ENCODE results near the gene GFOD2. TPM values are rescaled to one million over a fixed set of nuclear protein-coding genes. Genes with fewer than 3 reads are reported as not detected.

GFOD2 gene
- total and polyA plus RNA-seq, 4 donors = 7.4 to 27.3 (median 13.6) TPM

GRCh38 chr16:67729636-67730248, 10.6 kb upstream of the GFOD2 start:
- peak in 1 of 2 donors; percentile 64 for DNase-seq
- peaks cover 0 to 10% of the 10 kb centered on the region in 2 donors for H3K36me3 ChIP-seq (ENCODE audit: control insufficient read depth in 1 of 2, insufficient read depth in 2 of 2, low read length in 1 of 2)
- no peaks in the 10 kb centered on the region for H3K9me3 ChIP-seq (ENCODE audit: control insufficient read depth, low read length)
- no peak for ATAC-seq (ENCODE audit: low FRiP score)
- no peak overlapping the region for H3K27ac ChIP-seq (ENCODE audit: low read depth in 1 of 2, low read length in 2 of 2)
- H3K27me3 ChIP-seq (ENCODE audit: control insufficient read depth in 1 of 2, insufficient read depth in 2 of 2, low read length in 1 of 2) = no peaks in the 10 kb centered on the region
- no peak overlapping the region for H3K4me3 ChIP-seq (ENCODE audit: low read length in 2 of 2)
- intact Hi-C loops (cut with DNase I) = no loop called here
- WGBS, 2 donors = 94 to 96% methylated on average over 14 of the region's 14 CpGs
- H3K4me1 ChIP-seq (ENCODE audit: control insufficient read depth in 1 of 2, insufficient read depth in 2 of 2, low read length in 2 of 2) = no peaks in the 10 kb centered on the region

DNA sequence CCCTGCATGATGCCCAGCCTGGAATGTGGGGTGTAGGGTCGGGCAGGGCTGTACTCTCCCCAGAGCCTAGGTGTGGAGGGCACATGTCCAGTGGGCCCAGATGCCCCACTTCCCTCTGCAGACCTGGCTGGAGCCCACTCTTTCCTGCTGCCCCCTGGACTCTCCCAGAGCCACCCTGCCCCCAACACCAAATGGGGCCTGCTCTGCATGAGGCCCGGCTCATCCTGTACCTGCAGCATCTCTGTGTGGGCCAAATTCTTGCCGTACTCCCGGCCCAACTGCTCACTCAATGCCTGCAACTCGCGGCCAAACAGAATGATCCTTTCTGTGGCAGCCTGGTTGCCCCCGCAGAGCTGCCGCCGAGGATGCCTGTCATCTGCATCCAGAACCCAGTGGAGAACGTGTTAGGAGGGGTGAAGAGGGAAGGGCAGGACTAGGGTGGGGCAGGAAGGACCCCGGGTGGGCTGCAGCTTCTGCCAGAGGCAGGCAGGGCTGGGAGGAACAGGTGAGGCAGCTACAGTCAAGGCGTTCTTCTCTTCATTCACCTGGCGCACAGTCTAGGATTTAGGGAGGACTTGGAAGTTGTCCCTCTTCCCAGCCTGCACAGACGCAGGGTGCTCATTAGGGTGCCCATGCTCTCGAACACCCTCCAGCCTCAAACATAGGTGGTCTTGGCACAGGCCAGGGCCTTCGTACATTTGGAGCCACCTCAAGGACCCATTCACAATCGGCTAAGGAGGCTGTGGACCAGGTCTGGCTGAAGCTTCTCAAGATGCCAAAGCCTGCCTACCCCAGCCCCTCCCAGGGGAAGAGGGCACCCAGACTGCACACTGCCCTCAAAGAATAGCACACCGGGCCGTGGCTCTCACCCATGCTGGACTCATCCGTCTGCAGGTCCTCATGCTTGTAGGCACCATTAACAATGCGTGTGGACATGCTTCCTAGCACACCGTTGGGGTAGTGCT, 8.7 kb upstream of the GFOD2 start:
- no peak overlapping the region for H3K27ac ChIP-seq (ENCODE audit: low read depth in 1 of 2, low read length in 2 of 2)
- ATAC-seq (ENCODE audit: low FRiP score) = no peak
- H3K4me1 ChIP-seq (ENCODE audit: control insufficient read depth in 1 of 2, insufficient read depth in 2 of 2, low read length in 2 of 2) = no peaks in the 10 kb centered on the region
- intact Hi-C loops (cut with DNase I) = no loop called here
- H3K4me3 ChIP-seq (ENCODE audit: low read length in 2 of 2) = no peak overlapping the region
- DNase-seq = peak in 1 of 2 donors; percentile 55
- no peaks in the 10 kb centered on the region for H3K9me3 ChIP-seq (ENCODE audit: control insufficient read depth, low read length)
- peaks cover 0 to 12% of the 10 kb centered on the region in 2 donors for H3K36me3 ChIP-seq (ENCODE audit: control insufficient read depth in 1 of 2, insufficient read depth in 2 of 2, low read length in 1 of 2)
- no peaks in the 10 kb centered on the region for H3K27me3 ChIP-seq (ENCODE audit: control insufficient read depth in 1 of 2, insufficient read depth in 2 of 2, low read length in 1 of 2)
- 91 to 92% methylated on average over 22 of the region's 22 CpGs for WGBS, 2 donors

GRCh38 chr16:67726106-67727034, 7.3 kb upstream of the GFOD2 start:
- WGBS, 2 donors = 86 to 92% methylated on average over 8 of the region's 8 CpGs
- H3K27ac ChIP-seq (ENCODE audit: low read depth in 1 of 2, low read length in 2 of 2) = no peak overlapping the region
- H3K4me1 ChIP-seq (ENCODE audit: control insufficient read depth in 1 of 2, insufficient read depth in 2 of 2, low read length in 2 of 2) = no peaks in the 10 kb centered on the region
- DNase-seq = peak in 1 of 2 donors; percentile 66
- peak; percentile 23 for ATAC-seq (ENCODE audit: low FRiP score)
- peaks cover 0 to 12% of the 10 kb centered on the region in 2 donors for H3K36me3 ChIP-seq (ENCODE audit: control insufficient read depth in 1 of 2, insufficient read depth in 2 of 2, low read length in 1 of 2)
- H3K27me3 ChIP-seq (ENCODE audit: control insufficient read depth in 1 of 2, insufficient read depth in 2 of 2, low read length in 1 of 2) = no peaks in the 10 kb centered on the region
- no peaks in the 10 kb centered on the region for H3K9me3 ChIP-seq (ENCODE audit: control insufficient read depth, low read length)
- no peak overlapping the region for H3K4me3 ChIP-seq (ENCODE audit: low read length in 2 of 2)
- intact Hi-C loops (cut with DNase I) = no loop called here

GRCh38 chr16:67723911-67724305, 4.8 kb upstream of the GFOD2 start:
- no peaks in the 10 kb centered on the region for H3K27me3 ChIP-seq (ENCODE audit: control insufficient read depth in 1 of 2, insufficient read depth in 2 of 2, low read length in 1 of 2)
- H3K4me1 ChIP-seq (ENCODE audit: control insufficient read depth in 1 of 2, insufficient read depth in 2 of 2, low read length in 2 of 2) = no peaks in the 10 kb centered on the region
- H3K4me3 ChIP-seq (ENCODE audit: low read length in 2 of 2) = no peak overlapping the region
- ATAC-seq (ENCODE audit: low FRiP score) (no peak), DNase-seq (peak in 1 of 2 donors; percentile 45)
- H3K9me3 ChIP-seq (ENCODE audit: control insufficient read depth, low read length) = no peaks in the 10 kb centered on the region
- intact Hi-C loops (cut with DNase I) = no loop called here
- H3K36me3 ChIP-seq (ENCODE audit: control insufficient read depth in 1 of 2, insufficient read depth in 2 of 2, low read length in 1 of 2) = peaks cover 0 to 5% of the 10 kb centered on the region in 2 donors
- no peak overlapping the region for H3K27ac ChIP-seq (ENCODE audit: low read depth in 1 of 2, low read length in 2 of 2)
- 89 to 92% methylated on average over 5 of the region's 5 CpGs for WGBS, 2 donors

GRCh38 chr16:67723151-67723910, 4.2 kb upstream of the GFOD2 start:
- Histone ChIP-seq H3K4me1 (ENCODE audit: control insufficient read depth in 1 of 2, insufficient read depth in 2 of 2, low read length in 2 of 2) (no peaks in the 10 kb centered on the region), H3K4me3 (ENCODE audit: low read length in 2 of 2) (no peak overlapping the region), H3K27ac (ENCODE audit: low read depth in 1 of 2, low read length in 2 of 2) (no peak overlapping the region), H3K27me3 (ENCODE audit: control insufficient read depth in 1 of 2, insufficient read depth in 2 of 2, low read length in 1 of 2) (no peaks in the 10 kb centered on the region), H3K9me3 (ENCODE audit: control insufficient read depth, low read length) (no peaks in the 10 kb centered on the region), H3K36me3 (ENCODE audit: control insufficient read depth in 1 of 2, insufficient read depth in 2 of 2, low read length in 1 of 2) (peaks cover 0 to 5% of the 10 kb centered on the region in 2 donors)
- intact Hi-C loops (cut with DNase I) = no loop called here
- ATAC-seq (ENCODE audit: low FRiP score) = no peak
- DNase-seq = peak in 1 of 2 donors; percentile 49
- 91 to 97% methylated on average over 5 of the region's 5 CpGs for WGBS, 2 donors

DNA sequence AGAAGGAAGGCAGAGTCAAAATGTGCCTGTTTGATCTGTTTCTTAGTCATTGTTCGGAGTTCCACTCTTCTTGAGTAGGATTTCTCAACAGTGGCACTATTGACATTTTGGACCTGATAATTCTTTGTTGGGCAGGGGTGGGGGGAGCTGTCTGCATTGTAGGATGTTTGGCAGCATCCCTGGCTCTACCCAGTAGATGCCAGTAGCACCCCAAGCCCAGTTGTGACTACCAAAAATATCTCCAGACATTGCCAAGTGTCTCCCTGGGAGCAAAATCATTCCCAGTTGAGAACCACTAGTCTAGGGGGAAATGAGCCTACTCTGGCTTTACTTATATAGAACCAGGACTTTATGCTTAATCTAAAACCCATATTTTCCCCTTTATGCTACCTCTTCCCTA, 1.1 kb upstream of the GFOD2 start:
- Histone ChIP-seq H3K27ac (ENCODE audit: low read depth in 1 of 2, low read length in 2 of 2) (no peak overlapping the region), H3K36me3 (ENCODE audit: control insufficient read depth in 1 of 2, insufficient read depth in 2 of 2, low read length in 1 of 2) (peaks cover 0 to 2% of the 10 kb centered on the region in 2 donors), H3K4me3 (ENCODE audit: low read length in 2 of 2) (no peak overlapping the region), H3K27me3 (ENCODE audit: control insufficient read depth in 1 of 2, insufficient read depth in 2 of 2, low read length in 1 of 2) (no peaks in the 10 kb centered on the region), H3K4me1 (ENCODE audit: control insufficient read depth in 1 of 2, insufficient read depth in 2 of 2, low read length in 2 of 2) (no peaks in the 10 kb centered on the region), H3K9me3 (ENCODE audit: control insufficient read depth, low read length) (no peaks in the 10 kb centered on the region)
- DNase-seq = peak in 1 of 2 donors; percentile 16
- 26 to 31% methylated on average over 1 of the region's 1 CpG for WGBS, 2 donors
- no peak for ATAC-seq (ENCODE audit: low FRiP score)
- intact Hi-C loops (cut with DNase I) = no loop called here

- Histone ChIP-seq H3K27ac (ENCODE audit: low read depth in 1 of 2, low read length in 2 of 2) (peak overlapping the region in 1 of 2 donors; percentile 56), H3K4me3 (ENCODE audit: low read length in 2 of 2) (peak overlapping the region; percentile 17 to 23), H3K36me3 (ENCODE audit: control insufficient read depth in 1 of 2, insufficient read depth in 2 of 2, low read length in 1 of 2) (peaks cover 0 to 1% of the 10 kb centered on the region in 2 donors), H3K9me3 (ENCODE audit: control insufficient read depth, low read length) (no peaks in the 10 kb centered on the region), H3K27me3 (ENCODE audit: control insufficient read depth in 1 of 2, insufficient read depth in 2 of 2, low read length in 1 of 2) (no peaks in the 10 kb centered on the region), H3K4me1 (ENCODE audit: control insufficient read depth in 1 of 2, insufficient read depth in 2 of 2, low read length in 2 of 2) (no peaks in the 10 kb centered on the region)
- intact Hi-C loops (cut with DNase I) = no loop called here
- peak; percentile 72 for ATAC-seq (ENCODE audit: low FRiP score)
- DNase-seq = peak in 1 of 2 donors; percentile 40
- WGBS, 2 donors = 0 to 1% methylated on average over 5 of the region's 5 CpGs
Measured at GRCh38 chr16:67719778-67720144, 645 bp upstream of the GFOD2 start.

- Histone ChIP-seq H3K27ac (ENCODE audit: low read depth in 1 of 2, low read length in 2 of 2) (no peak overlapping the region), H3K4me3 (ENCODE audit: low read length in 2 of 2) (peak overlapping the region; percentile 53 to 74), H3K4me1 (ENCODE audit: control insufficient read depth in 1 of 2, insufficient read depth in 2 of 2, low read length in 2 of 2) (no peaks in the 10 kb centered on the region), H3K27me3 (ENCODE audit: control insufficient read depth in 1 of 2, insufficient read depth in 2 of 2, low read length in 1 of 2) (no peaks in the 10 kb centered on the region), H3K9me3 (ENCODE audit: control insufficient read depth, low read length) (no peaks in the 10 kb centered on the region), H3K36me3 (ENCODE audit: control insufficient read depth in 1 of 2, insufficient read depth in 2 of 2, low read length in 1 of 2) (no peaks in the 10 kb centered on the region)
- ATAC-seq (ENCODE audit: low FRiP score) (peak; percentile 27), DNase-seq (no peak)
- 1 to 2% methylated on average over 14 of the region's 14 CpGs for WGBS, 2 donors
- intact Hi-C loops (cut with DNase I) = no loop called here
Measured at GRCh38 chr16:67718668-67719047, 458 bp downstream of the GFOD2 start.
